HG03571 (cell line): Measurements from ENCODE around the gene TK2.
A peak's percentile ranks its signal among the peaks of the same experiment; 100 is the strongest.
"Not testable (repeated sequence)": the region's sequence is repeated elsewhere in the genome, so short reads cannot be mapped to it uniquely, and the experiment has no call there.

ENCODE experiments used
- ATAC-seq: cut with Tn5 transposase; IDR thresholded peaks from one replicate; pipeline ENCODE4 v1.9.1; 2021; ENCODE audit not compliant: unreplicated experiment

The TK2 gene

DNA sequence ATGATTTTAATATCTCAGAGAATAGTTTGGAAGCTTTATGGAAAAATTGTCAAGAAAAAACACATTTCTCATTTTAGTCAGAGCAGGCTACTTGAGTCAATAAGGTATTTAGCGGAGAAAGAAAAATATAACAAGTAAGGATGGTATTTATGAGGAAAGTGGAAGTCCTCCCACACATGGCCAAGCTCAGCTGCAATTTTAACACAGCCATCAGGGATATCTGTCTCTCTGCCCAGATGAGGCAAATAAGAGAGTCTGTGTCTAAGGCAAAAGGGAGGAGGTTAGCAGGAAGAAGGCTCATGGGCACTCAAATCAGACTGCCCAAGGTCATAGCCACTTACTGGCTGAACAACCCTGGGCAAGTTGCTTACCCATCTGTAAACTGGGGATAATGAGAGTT is 24.2 kb upstream of the TK2 start:
- no peak for ATAC-seq

DNA sequence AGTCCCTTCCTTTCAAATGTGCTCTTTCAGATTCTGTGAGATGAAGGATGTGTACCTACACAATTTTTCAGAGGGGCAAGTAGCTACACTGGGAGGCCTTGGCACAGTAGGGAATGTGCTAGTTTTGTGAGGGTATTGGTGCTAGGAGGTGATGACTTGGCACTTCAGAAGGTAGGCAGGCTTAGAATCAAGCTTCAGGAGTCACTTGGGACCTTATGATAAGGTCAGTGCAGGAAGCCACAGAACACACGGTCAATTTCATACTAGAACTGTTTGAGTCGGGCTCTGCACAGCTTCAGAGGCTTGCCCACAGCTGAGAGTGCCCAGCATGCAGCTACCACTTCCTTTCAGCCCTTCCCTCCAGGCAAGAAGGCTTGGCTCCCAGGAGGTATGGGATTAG is 22.4 kb upstream of the TK2 start:
- ATAC-seq = no peak

- ATAC-seq = no peak
Observed at GRCh38 chr16:66569827-66570405, 20.0 kb upstream of the TK2 start.

- no peak for ATAC-seq
Observed at GRCh38 chr16:66569131-66569530, 19.2 kb upstream of the TK2 start.

- no peak for ATAC-seq
Observed at GRCh38 chr16:66568355-66568754, 18.4 kb upstream of the TK2 start.

GRCh38 chr16:66567270-66567669 is 17.3 kb upstream of the TK2 start:
- not testable (repeated sequence) for ATAC-seq

- ATAC-seq = no peak
Observed at GRCh38 chr16:66566051-66566901, 16.4 kb upstream of the TK2 start, which contains the start of gene CMTM1. Gene CMTM1 (plus strand): TSS chr16:66566439. CDS start chr16:66566514, 75 bp downstream.

DNA sequence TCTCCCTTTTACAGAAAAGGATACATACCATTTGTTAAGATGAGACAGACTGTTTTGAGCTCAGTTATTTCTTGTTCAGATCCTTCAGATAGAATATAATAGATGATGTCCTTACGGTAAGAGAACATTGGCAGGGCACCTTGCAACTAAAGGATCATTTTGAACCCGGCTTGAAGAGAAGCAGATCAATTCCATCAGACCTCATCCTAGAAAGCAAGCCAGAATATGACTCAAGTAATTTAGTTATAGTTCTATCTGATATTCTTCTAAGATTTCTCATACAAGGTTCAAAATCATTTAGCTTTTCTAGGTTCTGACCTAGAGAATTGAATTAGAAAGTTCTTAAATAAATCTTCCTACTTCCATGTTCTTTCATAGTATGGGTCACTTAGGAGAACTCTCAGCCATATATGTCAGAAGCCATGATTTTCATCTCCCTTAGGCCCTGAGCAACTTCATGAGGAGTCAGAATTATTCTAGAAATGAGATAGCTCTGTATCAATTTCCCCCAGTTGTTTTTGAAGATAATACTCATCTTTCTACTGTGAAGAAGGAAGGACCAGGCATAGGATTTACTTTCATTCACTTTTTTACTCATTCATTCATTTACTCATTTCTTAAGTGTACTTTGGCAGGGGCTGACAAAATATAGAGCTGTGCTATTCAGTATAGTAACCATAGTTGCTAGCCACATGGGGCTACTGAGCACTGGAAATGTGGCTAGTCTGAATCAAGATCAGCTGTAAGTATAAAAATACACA is 13.8 kb upstream of the TK2 start:
- no peak for ATAC-seq

- ATAC-seq = no peak
Observed at GRCh38 chr16:66562986-66563385, 13.1 kb upstream of the TK2 start.

- no peak for ATAC-seq
Observed at GRCh38 chr16:66562409-66562808, 12.5 kb upstream of the TK2 start.

DNA sequence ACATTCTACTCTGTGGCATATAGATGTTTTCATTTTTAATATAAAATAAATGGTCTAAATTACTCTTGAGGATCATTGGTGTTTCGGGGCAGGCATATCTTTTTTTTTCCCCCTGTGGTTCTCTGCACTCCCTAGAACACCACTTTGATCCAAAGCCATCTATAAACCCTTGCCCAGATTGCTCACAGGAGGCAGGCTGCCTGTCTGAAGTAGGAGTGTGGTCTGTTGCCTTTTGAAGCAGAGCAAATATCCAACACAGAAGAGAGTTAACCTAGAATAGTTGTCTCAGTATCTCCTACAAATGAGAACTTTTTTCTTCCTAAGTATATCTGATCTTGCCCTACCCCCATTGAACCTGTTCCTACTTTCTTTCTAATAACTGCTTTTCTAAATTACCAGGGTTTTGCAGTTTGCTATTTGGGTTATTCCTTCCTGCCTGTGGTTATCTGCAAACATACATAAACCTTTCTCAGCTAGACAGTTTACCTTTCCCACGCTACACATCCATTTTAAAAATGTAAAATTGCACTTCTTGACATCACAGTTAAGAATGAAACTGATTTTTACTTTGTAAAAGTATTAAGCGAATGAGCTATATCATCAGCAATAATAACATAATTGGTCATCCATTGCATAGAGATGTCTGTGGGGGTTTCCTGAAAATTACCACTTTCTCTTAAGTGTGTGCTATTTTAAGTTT is 11.6 kb upstream of the TK2 start:
- ATAC-seq = no peak

DNA sequence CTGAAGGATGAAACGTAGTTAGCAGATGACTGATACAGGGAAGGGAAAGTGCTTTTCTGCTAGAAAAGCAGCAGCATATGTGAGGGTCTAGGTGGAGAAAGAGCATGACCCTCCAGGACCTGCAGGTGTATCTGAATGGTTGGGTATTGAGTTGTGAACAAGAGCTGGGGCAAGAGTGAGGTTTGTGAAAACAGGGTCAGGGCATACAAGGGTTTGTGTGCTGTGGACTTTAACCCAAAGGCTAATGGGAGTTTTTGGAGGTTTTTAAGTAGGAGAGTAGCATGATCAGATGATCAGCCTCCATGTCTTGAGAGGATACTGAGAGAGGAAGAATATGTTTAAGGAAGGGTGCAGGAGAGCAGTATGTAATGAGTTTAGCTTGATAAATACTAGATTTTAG is 10.2 kb upstream of the TK2 start:
- no peak for ATAC-seq

- ATAC-seq = no peak
Observed at GRCh38 chr16:66554495-66554894, 4.6 kb upstream of the TK2 start.

- no peak for ATAC-seq
Observed at GRCh38 chr16:66554021-66554420, 4.1 kb upstream of the TK2 start.

DNA sequence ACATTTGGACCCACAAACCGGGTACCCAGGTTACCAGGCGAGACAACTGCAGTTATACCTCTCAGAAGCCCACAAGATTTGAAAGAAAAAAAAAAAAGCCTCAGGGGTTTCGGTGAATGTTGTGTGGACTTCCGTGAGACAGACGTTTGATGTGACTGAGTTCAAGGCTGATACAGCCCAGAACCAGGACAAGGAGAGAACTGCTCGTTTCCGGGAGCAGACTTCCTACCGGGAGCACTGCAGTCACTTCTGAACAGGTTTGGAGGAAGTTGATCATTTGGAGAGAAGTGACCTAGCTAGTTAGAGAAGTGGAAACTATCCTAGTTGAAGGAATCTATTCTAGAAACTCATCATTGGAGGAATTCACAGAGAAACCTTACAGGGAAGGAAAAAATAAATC is 3.3 kb upstream of the TK2 start:
- ATAC-seq = no peak

- peak; percentile 80 for ATAC-seq
Observed at GRCh38 chr16:66552286-66553177, 2.6 kb upstream of the TK2 start, which contains the start of gene CKLF. Gene CKLF (plus strand): TSS chr16:66552576. CDS start chr16:66552716, 140 bp downstream.

GRCh38 chr16:66551788-66552285 is 1.9 kb upstream of the TK2 start:
- ATAC-seq = no peak

DNA sequence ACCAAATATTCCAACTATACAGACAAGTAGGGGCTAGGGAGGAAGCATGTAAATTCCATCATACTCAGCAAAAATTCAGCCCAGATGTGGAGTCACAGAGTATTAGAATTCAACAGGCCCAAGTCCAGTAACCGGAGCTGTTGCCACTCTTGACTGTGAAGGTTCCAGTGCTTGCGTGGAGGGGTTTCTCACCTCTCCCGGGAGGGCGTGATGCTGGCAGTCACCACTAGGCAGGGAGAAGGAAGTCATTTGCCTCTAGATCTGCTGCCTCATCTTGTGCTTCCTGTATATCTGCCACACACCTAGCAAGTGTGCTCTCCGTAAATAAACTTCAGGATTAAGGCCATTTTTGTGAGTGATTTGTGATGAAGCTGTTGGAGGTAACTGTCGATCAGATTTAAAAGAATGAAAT is 1.4 kb upstream of the TK2 start:
- no peak for ATAC-seq

- ATAC-seq = no peak
Observed at GRCh38 chr16:66548868-66549267, 1.1 kb downstream of the TK2 start.

GRCh38 chr16:66548068-66548467 is 1.9 kb downstream of the TK2 start:
- no peak for ATAC-seq
